ENCODE data around the gene PPIP5K1. TPM values are rescaled to one million over a fixed set of nuclear protein-coding genes. Genes with fewer than 3 reads are reported as not detected.
A peak's percentile ranks its signal among the peaks of the same experiment; 100 is the strongest.

PPIP5K1 gene
- total RNA-seq, 1 experiment from 2014 or later = 31.5 TPM

DNA sequence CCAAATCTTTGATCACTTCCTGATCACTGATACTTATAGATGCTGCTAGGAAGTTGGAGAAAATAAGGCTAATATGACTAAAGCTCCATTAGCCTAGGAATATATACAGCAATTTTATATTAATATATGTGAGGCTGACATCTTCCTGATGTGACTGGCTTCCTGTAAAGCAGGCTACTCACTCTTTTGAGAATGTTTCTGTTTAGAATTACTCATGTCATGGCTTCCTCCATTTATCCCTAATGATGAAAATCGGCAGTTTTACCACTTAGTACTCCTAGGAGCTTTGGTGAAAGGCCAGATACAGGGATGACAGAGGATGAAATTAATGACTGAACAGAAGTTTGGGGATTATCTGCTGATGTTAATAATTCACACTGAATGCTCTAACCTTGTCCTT lies 76.5 kb downstream of the PPIP5K1 start:
- Histone ChIP-seq H2AFZ (ENCODE audit: low read length) (no peak overlapping the region), H3K4me1 (ENCODE audit: low read length) (peaks cover 36% of the 10 kb centered on the region), H3K4me2 (ENCODE audit: low read depth, low read length, poor library complexity, severe bottlenecking) (no peak overlapping the region), H3K9me3 (ENCODE audit: low read length) (no peaks in the 10 kb centered on the region), H3K27me3 (ENCODE audit: low read length) (no peaks in the 10 kb centered on the region), H3K27ac (ENCODE audit: low read length) (no peak overlapping the region), H3K9me2 (replicated peaks; ENCODE audit: insufficient read depth, low read length) (no peaks in the 10 kb centered on the region), H3K9ac (ENCODE audit: low read length) (no peak overlapping the region), H3K4me3 (ENCODE audit: low read length) (no peak overlapping the region), H4K20me1 (ENCODE audit: insufficient read depth, low read depth, low read length) (no peaks in the 10 kb centered on the region), H3K79me2 (ENCODE audit: low read length) (no peaks in the 10 kb centered on the region), H3K36me3 (ENCODE audit: insufficient read depth, low read length) (no peaks in the 10 kb centered on the region)
- DNase-seq = no peak

- peak; percentile 65 for DNase-seq
Observed at GRCh38 chr15:43511012-43511885, 78.8 kb downstream of the PPIP5K1 start.

GRCh38 chr15:43510200-43511011 lies 79.6 kb downstream of the PPIP5K1 start:
- Histone ChIP-seq H3K27me3 (ENCODE audit: low read length) (no peaks in the 10 kb centered on the region), H3K4me1 (ENCODE audit: low read length) (peaks cover 21% of the 10 kb centered on the region), H3K79me2 (ENCODE audit: low read length) (no peaks in the 10 kb centered on the region), H3K36me3 (ENCODE audit: insufficient read depth, low read length) (no peaks in the 10 kb centered on the region; the same call in 1 of the 2 replicates), H3K9me3 (ENCODE audit: low read length) (no peaks in the 10 kb centered on the region), H4K20me1 (ENCODE audit: insufficient read depth, low read depth, low read length) (no peaks in the 10 kb centered on the region), H3K4me2 (ENCODE audit: low read depth, low read length, poor library complexity, severe bottlenecking) (peak overlapping the region; percentile 96), H2AFZ (ENCODE audit: low read length) (peak overlapping the region; percentile 88), H3K4me3 (ENCODE audit: low read length) (peak overlapping the region; percentile 79), H3K27ac (ENCODE audit: low read length) (peak overlapping the region; percentile 79), H3K9ac (ENCODE audit: low read length) (peak overlapping the region; percentile 84), H3K9me2 (replicated peaks; ENCODE audit: insufficient read depth, low read length) (no peaks in the 10 kb centered on the region)
- peak; percentile 100 for DNase-seq

More at GRCh38 chr15:43511012-43511885, 78.8 kb downstream of the PPIP5K1 start:
- no peaks in the 10 kb centered on the region for H3K27me3 ChIP-seq (ENCODE audit: low read length)
- no peaks in the 10 kb centered on the region for H3K79me2 ChIP-seq (ENCODE audit: low read length)
- H3K4me2 ChIP-seq (ENCODE audit: low read depth, low read length, poor library complexity, severe bottlenecking) = peak overlapping the region; percentile 96
- H3K4me1 ChIP-seq (ENCODE audit: low read length) = peaks cover 29% of the 10 kb centered on the region
- H2AFZ ChIP-seq (ENCODE audit: low read length) = peak overlapping the region; percentile 47; the same call in 1 of the 2 replicates
- H3K9me3 ChIP-seq (ENCODE audit: low read length) = no peaks in the 10 kb centered on the region
- peak overlapping the region; percentile 58 for H3K9ac ChIP-seq (ENCODE audit: low read length)
- H4K20me1 ChIP-seq (ENCODE audit: insufficient read depth, low read depth, low read length) = no peaks in the 10 kb centered on the region
- peak overlapping the region; percentile 64 for H3K4me3 ChIP-seq (ENCODE audit: low read length)
- H3K9me2 ChIP-seq (replicated peaks; ENCODE audit: insufficient read depth, low read length) = no peaks in the 10 kb centered on the region
- H3K36me3 ChIP-seq (ENCODE audit: insufficient read depth, low read length) = no peaks in the 10 kb centered on the region; the same call in 1 of the 2 replicates
- H3K27ac ChIP-seq (ENCODE audit: low read length) = no peak overlapping the region

DNA sequence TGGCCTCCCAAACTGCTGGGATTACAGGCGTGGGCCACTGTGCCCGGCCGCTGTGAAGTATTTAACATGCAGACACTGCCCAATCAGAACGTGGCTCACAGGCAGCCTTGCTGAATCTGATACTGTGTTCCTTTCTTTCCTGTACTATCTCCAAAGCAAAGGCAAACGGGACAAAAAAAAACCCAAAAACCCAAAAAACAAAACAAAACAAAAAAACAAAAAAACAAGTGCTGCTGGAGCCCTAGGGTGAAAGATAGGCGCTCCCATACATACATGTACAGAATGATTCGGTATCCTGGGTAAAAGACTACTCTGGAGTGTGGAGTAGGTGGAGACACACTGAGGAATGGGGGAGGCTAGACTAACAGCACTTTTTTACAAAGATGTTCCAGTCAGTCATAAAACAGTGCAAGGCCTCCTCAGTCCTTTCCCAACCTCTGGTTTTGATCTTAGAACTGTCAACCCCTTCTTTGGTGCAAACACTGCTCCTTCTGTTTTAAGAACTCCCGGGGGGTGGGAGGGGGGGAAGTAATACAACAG lies 80.3 kb downstream of the PPIP5K1 start:
- no peaks in the 10 kb centered on the region for H3K9me3 ChIP-seq (ENCODE audit: low read length)
- no peaks in the 10 kb centered on the region for H3K27me3 ChIP-seq (ENCODE audit: low read length)
- no peaks in the 10 kb centered on the region for H4K20me1 ChIP-seq (ENCODE audit: insufficient read depth, low read depth, low read length)
- peak overlapping the region; percentile 79 for H3K4me3 ChIP-seq (ENCODE audit: low read length)
- no peaks in the 10 kb centered on the region for H3K9me2 ChIP-seq (replicated peaks; ENCODE audit: insufficient read depth, low read length)
- peak overlapping the region; percentile 96 for H3K4me2 ChIP-seq (ENCODE audit: low read depth, low read length, poor library complexity, severe bottlenecking)
- peak overlapping the region; percentile 88; the same call in 1 of the 2 replicates for H2AFZ ChIP-seq (ENCODE audit: low read length)
- peaks cover 21% of the 10 kb centered on the region for H3K4me1 ChIP-seq (ENCODE audit: low read length)
- no peak for DNase-seq
- H3K27ac ChIP-seq (ENCODE audit: low read length) = peak overlapping the region; percentile 79
- peak overlapping the region; percentile 84 for H3K9ac ChIP-seq (ENCODE audit: low read length)
- no peaks in the 10 kb centered on the region; the same call in 1 of the 2 replicates for H3K36me3 ChIP-seq (ENCODE audit: insufficient read depth, low read length)
- H3K79me2 ChIP-seq (ENCODE audit: low read length) = no peaks in the 10 kb centered on the region

DNA sequence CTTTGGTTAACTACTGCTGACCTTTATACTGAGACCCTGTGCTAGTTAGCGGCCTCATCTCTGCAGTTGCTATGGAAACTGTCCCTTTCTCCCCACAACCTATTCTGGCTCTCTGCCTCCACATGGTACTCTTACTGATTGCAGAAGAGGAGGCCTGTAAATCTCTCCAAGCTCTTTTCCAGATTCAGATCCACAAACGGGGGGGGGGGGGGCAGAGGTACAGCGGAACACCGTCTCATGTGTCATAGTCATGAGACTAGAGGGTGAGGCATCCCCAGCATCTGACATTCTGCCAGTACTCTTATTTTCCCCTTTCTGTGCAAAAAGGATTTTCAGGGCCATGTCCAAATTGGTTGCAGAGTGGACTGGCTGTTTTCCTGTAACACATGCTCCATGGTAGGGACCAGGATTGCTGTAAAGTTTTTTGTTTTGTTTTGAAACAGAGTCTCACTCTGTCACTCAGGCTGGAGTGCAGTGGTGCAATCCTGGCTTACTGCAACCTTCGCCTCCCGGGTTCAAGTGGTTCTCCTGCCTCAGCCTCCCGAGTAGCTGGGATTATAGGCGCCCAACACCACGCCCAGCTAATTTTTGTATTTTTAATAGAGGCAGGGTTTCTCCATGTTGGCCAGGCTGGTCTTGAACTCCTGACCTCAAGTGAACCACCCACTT lies 80.9 kb downstream of the PPIP5K1 start:
- H3K27me3 ChIP-seq (ENCODE audit: low read length) = no peaks in the 10 kb centered on the region
- H3K79me2 ChIP-seq (ENCODE audit: low read length) = no peaks in the 10 kb centered on the region
- DNase-seq = peak; percentile 28
- H3K4me2 ChIP-seq (ENCODE audit: low read depth, low read length, poor library complexity, severe bottlenecking) = peak overlapping the region; percentile 96
- H3K9me2 ChIP-seq (replicated peaks; ENCODE audit: insufficient read depth, low read length) = no peaks in the 10 kb centered on the region
- H3K36me3 ChIP-seq (ENCODE audit: insufficient read depth, low read length) = no peaks in the 10 kb centered on the region; the same call in 1 of the 2 replicates
- no peak overlapping the region for H3K27ac ChIP-seq (ENCODE audit: low read length)
- no peaks in the 10 kb centered on the region for H3K9me3 ChIP-seq (ENCODE audit: low read length)
- H2AFZ ChIP-seq (ENCODE audit: low read length) = no peak overlapping the region
- H4K20me1 ChIP-seq (ENCODE audit: insufficient read depth, low read depth, low read length) = no peaks in the 10 kb centered on the region
- peak overlapping the region; percentile 84 for H3K9ac ChIP-seq (ENCODE audit: low read length)
- peaks cover 21% of the 10 kb centered on the region for H3K4me1 ChIP-seq (ENCODE audit: low read length)
- peak overlapping the region; percentile 79; the same call in 1 of the 2 replicates for H3K4me3 ChIP-seq (ENCODE audit: low read length)

DNA sequence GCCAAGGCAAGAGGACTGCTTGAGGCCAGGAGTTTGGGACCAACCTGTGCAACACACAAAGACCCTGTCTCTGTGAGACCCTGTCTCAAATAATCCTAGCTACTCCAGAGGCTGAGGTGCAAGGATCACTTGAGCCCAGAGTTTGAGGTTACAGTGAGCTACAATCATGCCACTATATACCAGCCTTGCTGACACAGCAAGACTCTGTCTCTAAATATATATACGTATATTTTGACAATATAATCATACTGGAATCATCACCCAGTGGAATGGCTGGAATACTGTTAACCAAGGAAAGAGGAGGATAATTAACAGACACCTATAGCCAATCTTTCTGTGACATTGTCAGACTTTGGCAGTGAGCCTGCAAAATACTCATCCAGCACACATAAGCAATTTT lies 81.6 kb downstream of the PPIP5K1 start:
- H3K4me2 ChIP-seq (ENCODE audit: low read depth, low read length, poor library complexity, severe bottlenecking) = no peak overlapping the region
- no peaks in the 10 kb centered on the region; the same call in 1 of the 2 replicates for H3K36me3 ChIP-seq (ENCODE audit: insufficient read depth, low read length)
- no peak overlapping the region for H3K27ac ChIP-seq (ENCODE audit: low read length)

GRCh38 chr15:43505738-43506137 lies 84.3 kb downstream of the PPIP5K1 start:
- Histone ChIP-seq H3K36me3 (ENCODE audit: insufficient read depth, low read length) (no peaks in the 10 kb centered on the region; the same call in 1 of the 2 replicates), H3K9me3 (ENCODE audit: low read length) (no peaks in the 10 kb centered on the region), H3K27ac (ENCODE audit: low read length) (no peak overlapping the region), H3K27me3 (ENCODE audit: low read length) (no peaks in the 10 kb centered on the region), H3K79me2 (ENCODE audit: low read length) (no peaks in the 10 kb centered on the region), H4K20me1 (ENCODE audit: insufficient read depth, low read depth, low read length) (no peaks in the 10 kb centered on the region), H3K4me3 (ENCODE audit: low read length) (no peak overlapping the region), H3K9me2 (replicated peaks; ENCODE audit: insufficient read depth, low read length) (no peaks in the 10 kb centered on the region), H3K4me1 (ENCODE audit: low read length) (peaks cover 13% of the 10 kb centered on the region), H2AFZ (ENCODE audit: low read length) (no peak overlapping the region), H3K4me2 (ENCODE audit: low read depth, low read length, poor library complexity, severe bottlenecking) (no peak overlapping the region), H3K9ac (ENCODE audit: low read length) (no peak overlapping the region)
- no peak for DNase-seq

More for the DNA sequence above, 81.6 kb downstream of the PPIP5K1 start:
- no peak overlapping the region for H3K4me3 ChIP-seq (ENCODE audit: low read length)
- H3K79me2 ChIP-seq (ENCODE audit: low read length) = no peaks in the 10 kb centered on the region
- H3K27me3 ChIP-seq (ENCODE audit: low read length) = no peaks in the 10 kb centered on the region
- H2AFZ ChIP-seq (ENCODE audit: low read length) = no peak overlapping the region
- H3K4me1 ChIP-seq (ENCODE audit: low read length) = peaks cover 21% of the 10 kb centered on the region
- H3K9me2 ChIP-seq (replicated peaks; ENCODE audit: insufficient read depth, low read length) = no peaks in the 10 kb centered on the region
- no peaks in the 10 kb centered on the region for H3K9me3 ChIP-seq (ENCODE audit: low read length)
- H3K9ac ChIP-seq (ENCODE audit: low read length) = no peak overlapping the region
- DNase-seq = no peak
- no peaks in the 10 kb centered on the region for H4K20me1 ChIP-seq (ENCODE audit: insufficient read depth, low read depth, low read length)
